ENCODE results near the gene CCHCR1. TPM values are rescaled to one million over a fixed set of nuclear protein-coding genes. Genes with fewer than 3 reads are reported as not detected.

The CCHCR1 gene
- total and polyA plus RNA-seq, 2 donors from 2014 or later = 24.1 to 26.2 TPM

DNA sequence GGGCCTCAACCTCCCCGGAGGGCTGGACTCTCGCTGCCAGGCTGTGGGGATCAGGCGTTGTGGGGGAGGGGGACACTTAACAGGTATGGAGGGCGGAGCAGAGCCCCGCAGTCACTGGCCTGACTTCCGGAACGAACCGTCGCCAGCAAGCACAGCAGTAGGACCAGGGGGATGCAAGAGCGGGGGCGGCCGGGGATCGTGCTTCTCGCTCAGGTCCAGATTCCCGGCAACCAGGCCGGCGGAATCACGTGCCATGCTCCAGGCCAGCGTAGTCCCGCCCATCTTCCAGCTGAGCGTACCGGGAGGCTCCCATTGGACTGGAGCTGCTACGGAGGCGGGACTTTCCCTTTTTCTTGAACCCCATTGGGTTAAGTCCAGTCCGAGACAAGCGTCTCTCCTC, 22.9 kb upstream of the CCHCR1 start:
- H3K9ac ChIP-seq (ENCODE audit: low read length in 3 of 3) = peak overlapping the region in 1 of 3 donors; percentile 56
- no peaks in the 10 kb centered on the region for H3K27me3 ChIP-seq (ENCODE audit: control insufficient read depth, insufficient read depth, low read length)
- DNase-seq = peak; percentile 21 to 92 (median 68)
- H3K9me3 ChIP-seq (ENCODE audit: control insufficient read depth in 2 of 3, insufficient read depth in 1 of 3, low read length in 3 of 3) = no peaks in the 10 kb centered on the region
- peaks cover 0 to 4% (median 0%) of the 10 kb centered on the region in 3 donors for H3K36me3 ChIP-seq (ENCODE audit: control insufficient read depth in 2 of 3, insufficient read depth in 3 of 3, low read length in 3 of 3)
- TF ChIP-seq, protein P1, sequence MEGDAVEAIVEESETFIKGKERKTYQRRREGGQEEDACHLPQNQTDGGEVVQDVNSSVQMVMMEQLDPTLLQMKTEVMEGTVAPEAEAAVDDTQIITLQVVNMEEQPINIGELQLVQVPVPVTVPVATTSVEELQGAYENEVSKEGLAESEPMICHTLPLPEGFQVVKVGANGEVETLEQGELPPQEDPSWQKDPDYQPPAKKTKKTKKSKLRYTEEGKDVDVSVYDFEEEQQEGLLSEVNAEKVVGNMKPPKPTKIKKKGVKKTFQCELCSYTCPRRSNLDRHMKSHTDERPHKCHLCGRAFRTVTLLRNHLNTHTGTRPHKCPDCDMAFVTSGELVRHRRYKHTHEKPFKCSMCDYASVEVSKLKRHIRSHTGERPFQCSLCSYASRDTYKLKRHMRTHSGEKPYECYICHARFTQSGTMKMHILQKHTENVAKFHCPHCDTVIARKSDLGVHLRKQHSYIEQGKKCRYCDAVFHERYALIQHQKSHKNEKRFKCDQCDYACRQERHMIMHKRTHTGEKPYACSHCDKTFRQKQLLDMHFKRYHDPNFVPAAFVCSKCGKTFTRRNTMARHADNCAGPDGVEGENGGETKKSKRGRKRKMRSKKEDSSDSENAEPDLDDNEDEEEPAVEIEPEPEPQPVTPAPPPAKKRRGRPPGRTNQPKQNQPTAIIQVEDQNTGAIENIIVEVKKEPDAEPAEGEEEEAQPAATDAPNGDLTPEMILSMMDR (IDR thresholded peaks at IDR 0.05; ENCODE audit: borderline replicate concordance, extremely low read depth, insufficient read depth) = no peak
- intact Hi-C loops (cut with DNase I) = no loop called here
- peaks cover 0 to 21% (median 0%) of the 10 kb centered on the region in 3 donors for H3K4me1 ChIP-seq (ENCODE audit: control insufficient read depth in 2 of 3, insufficient read depth in 2 of 3, low read depth in 1 of 3, low read length in 3 of 3)
- no peak for FAIRE-seq
- H3K4me3 ChIP-seq (ENCODE audit: low read length in 3 of 3) = peak overlapping the region; percentile 26 to 54 (median 29)
- H3K27ac ChIP-seq (ENCODE audit: low read depth in 2 of 2, low read length in 2 of 2) = peak overlapping the region in 1 of 2 donors; percentile 53

DNA sequence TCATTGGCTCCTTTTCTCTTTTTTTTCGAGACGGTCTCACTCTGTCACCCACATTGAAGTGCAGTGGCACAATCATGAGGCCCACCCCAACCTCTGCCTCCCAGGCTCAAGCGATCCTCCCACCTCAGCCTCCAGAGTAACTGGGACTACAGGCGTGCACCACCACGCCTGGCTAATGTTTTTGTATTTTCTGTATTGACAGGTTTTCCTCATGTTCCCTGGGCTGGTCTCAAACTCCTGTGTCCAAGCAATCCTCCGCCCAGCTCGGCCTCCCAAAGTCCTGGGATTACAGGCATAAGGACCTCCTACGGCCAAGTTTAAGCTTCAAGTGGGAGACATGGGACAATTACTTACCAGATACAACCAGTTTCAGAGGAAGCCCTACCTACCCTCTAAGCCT, 22.3 kb upstream of the CCHCR1 start:
- FAIRE-seq = no peak
- peak overlapping the region in 2 of 3 donors; percentile 29 to 54 for H3K4me3 ChIP-seq (ENCODE audit: low read length in 3 of 3)
- peak overlapping the region in 1 of 2 donors; percentile 53 for H3K27ac ChIP-seq (ENCODE audit: low read depth in 2 of 2, low read length in 2 of 2)
- DNase-seq = no peak
- H3K27me3 ChIP-seq (ENCODE audit: control insufficient read depth, insufficient read depth, low read length) = no peaks in the 10 kb centered on the region
- peaks cover 0 to 21% (median 0%) of the 10 kb centered on the region in 3 donors for H3K4me1 ChIP-seq (ENCODE audit: control insufficient read depth in 2 of 3, insufficient read depth in 2 of 3, low read depth in 1 of 3, low read length in 3 of 3)
- intact Hi-C loops (cut with DNase I) = no loop called here
- H3K36me3 ChIP-seq (ENCODE audit: control insufficient read depth in 2 of 3, insufficient read depth in 3 of 3, low read length in 3 of 3) = peaks cover 0 to 4% (median 0%) of the 10 kb centered on the region in 3 donors
- TF ChIP-seq, protein P1 (IDR thresholded peaks at IDR 0.05; ENCODE audit: borderline replicate concordance, extremely low read depth, insufficient read depth) = no peak
- no peak overlapping the region for H3K9ac ChIP-seq (ENCODE audit: low read length in 3 of 3)
- no peaks in the 10 kb centered on the region for H3K9me3 ChIP-seq (ENCODE audit: control insufficient read depth in 2 of 3, insufficient read depth in 1 of 3, low read length in 3 of 3)

DNA sequence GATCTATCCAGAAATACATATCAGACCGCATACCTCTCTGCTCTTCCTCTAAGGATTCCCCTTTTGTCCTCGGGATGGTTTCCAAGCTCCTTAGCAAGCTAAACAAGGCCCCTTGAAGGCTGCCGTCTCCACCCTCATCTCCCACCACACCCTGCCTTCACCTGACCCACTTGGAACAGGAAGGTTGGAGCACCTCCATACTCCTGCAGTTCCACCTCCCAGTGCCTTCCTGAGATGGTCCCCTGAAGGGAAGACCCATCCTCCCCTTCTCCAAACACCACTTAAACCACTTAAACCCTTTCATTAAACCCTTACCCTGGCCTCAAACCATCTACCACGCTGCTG, 21.4 kb upstream of the CCHCR1 start:
- no peaks in the 10 kb centered on the region for H3K9me3 ChIP-seq (ENCODE audit: control insufficient read depth in 2 of 3, insufficient read depth in 1 of 3, low read length in 3 of 3)
- H3K36me3 ChIP-seq (ENCODE audit: control insufficient read depth in 2 of 3, insufficient read depth in 3 of 3, low read length in 3 of 3) = peaks cover 0 to 4% (median 0%) of the 10 kb centered on the region in 3 donors
- peaks cover 0 to 21% (median 0%) of the 10 kb centered on the region in 3 donors for H3K4me1 ChIP-seq (ENCODE audit: control insufficient read depth in 2 of 3, insufficient read depth in 2 of 3, low read depth in 1 of 3, low read length in 3 of 3)
- DNase-seq (no peak), FAIRE-seq (no peak)
- no peak overlapping the region for H3K4me3 ChIP-seq (ENCODE audit: low read length in 3 of 3)
- H3K27ac ChIP-seq (ENCODE audit: low read depth in 2 of 2, low read length in 2 of 2) = peak overlapping the region in 1 of 2 donors; percentile 24
- TF ChIP-seq, protein P1 (IDR thresholded peaks at IDR 0.05; ENCODE audit: borderline replicate concordance, extremely low read depth, insufficient read depth) = no peak
- no peak overlapping the region for H3K9ac ChIP-seq (ENCODE audit: low read length in 3 of 3)
- no peaks in the 10 kb centered on the region for H3K27me3 ChIP-seq (ENCODE audit: control insufficient read depth, insufficient read depth, low read length)
- intact Hi-C loops (cut with DNase I) = no loop called here

All from kidney (tissue), 14 donors.